PFSK-1 (cell line): ENCODE data around the gene KMT2B.
A peak's percentile ranks its signal among the peaks of the same experiment; 100 is the strongest.

Experiments
- FOXP2 ChIP-seq: optimal IDR thresholded peaks from 2 replicates; pipeline ENCODE3; 2011; ENCODE audit warnings: borderline replicate concordance, control low read depth, inconsistent platforms; ENCODE audit not compliant: insufficient read depth; ENCODE audit errors: extremely low read length, extremely low read depth
- POLR2AphosphoS5 ChIP-seq: IDR thresholded peaks from 2 replicates; pipeline ENCODE4 v1.6.1; 2012; ENCODE audit warnings: low read depth, mild to moderate bottlenecking, control low read depth, low read length, moderate library complexity
- SIN3A ChIP-seq: IDR thresholded peaks from 2 replicates; pipeline ENCODE4 v1.6.1; 2012; ENCODE audit warnings: mild to moderate bottlenecking, low read length, moderate library complexity, borderline replicate concordance; ENCODE audit not compliant: insufficient read depth
- TAF1 ChIP-seq: IDR thresholded peaks from 2 replicates; pipeline ENCODE4 v1.6.1; 2012; ENCODE audit warnings: low read length, control low read depth, borderline replicate concordance; ENCODE audit not compliant: insufficient read depth
- TF ChIP-seq, protein P1 (sequence below), 2 experiments: IDR thresholded peaks; 2 replicates each; pipeline versions ENCODE4 v1.6.1 to v1.8.0; 2011 to 2012; ENCODE audit warnings: low read depth in 2 of 2, low read length in 2 of 2, control low read depth in 1 of 2, inconsistent platforms in 1 of 2, mild to moderate bottlenecking in 1 of 2, moderate library complexity in 1 of 2; ENCODE audit not compliant: insufficient read depth in 1 of 2

Gene KMT2B

DNA sequence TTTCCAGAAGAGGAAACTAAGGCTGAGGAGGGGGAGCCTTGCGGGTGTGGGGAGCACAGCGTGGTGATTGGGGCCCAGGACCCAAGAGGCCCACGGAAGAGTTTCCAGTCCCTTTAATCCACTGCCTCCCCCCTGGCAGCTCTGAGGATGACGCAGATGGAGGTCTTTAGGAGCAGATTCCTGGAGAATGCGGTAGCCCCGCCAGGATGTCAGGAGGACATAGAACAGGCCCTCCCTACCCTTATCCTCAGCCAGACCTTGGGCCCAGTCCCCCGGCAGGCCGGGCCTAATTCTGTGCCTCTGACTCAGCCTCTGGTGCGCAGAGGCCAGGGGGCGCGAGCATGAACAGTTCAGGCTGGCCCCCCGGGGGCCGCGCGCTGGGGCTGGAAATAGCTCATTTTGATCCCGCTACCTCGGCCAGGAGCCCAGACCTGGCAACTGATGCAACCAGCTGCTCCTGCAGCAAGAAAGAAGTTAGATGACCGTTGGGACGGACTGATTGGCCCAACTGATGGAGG lies 39.5 kb downstream of the KMT2B start:
- TF ChIP-seq, protein P1, sequence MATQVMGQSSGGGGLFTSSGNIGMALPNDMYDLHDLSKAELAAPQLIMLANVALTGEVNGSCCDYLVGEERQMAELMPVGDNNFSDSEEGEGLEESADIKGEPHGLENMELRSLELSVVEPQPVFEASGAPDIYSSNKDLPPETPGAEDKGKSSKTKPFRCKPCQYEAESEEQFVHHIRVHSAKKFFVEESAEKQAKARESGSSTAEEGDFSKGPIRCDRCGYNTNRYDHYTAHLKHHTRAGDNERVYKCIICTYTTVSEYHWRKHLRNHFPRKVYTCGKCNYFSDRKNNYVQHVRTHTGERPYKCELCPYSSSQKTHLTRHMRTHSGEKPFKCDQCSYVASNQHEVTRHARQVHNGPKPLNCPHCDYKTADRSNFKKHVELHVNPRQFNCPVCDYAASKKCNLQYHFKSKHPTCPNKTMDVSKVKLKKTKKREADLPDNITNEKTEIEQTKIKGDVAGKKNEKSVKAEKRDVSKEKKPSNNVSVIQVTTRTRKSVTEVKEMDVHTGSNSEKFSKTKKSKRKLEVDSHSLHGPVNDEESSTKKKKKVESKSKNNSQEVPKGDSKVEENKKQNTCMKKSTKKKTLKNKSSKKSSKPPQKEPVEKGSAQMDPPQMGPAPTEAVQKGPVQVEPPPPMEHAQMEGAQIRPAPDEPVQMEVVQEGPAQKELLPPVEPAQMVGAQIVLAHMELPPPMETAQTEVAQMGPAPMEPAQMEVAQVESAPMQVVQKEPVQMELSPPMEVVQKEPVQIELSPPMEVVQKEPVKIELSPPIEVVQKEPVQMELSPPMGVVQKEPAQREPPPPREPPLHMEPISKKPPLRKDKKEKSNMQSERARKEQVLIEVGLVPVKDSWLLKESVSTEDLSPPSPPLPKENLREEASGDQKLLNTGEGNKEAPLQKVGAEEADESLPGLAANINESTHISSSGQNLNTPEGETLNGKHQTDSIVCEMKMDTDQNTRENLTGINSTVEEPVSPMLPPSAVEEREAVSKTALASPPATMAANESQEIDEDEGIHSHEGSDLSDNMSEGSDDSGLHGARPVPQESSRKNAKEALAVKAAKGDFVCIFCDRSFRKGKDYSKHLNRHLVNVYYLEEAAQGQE (IDR thresholded peaks at IDR 0.05; ENCODE audit: insufficient read depth in 1 of 2, low read depth in 2 of 2, low read length in 2 of 2) = 0 out of 4 replicates have a peak, but pooled peaks of 1 of the 2 experiments have one; percentile 9
- 0 out of 2 replicates have a peak, but pooled peaks have one; percentile 14 for TF ChIP-seq POLR2AphosphoS5
- TF ChIP-seq SIN3A = no peak
- TF ChIP-seq TAF1 = no peak
- TF ChIP-seq FOXP2 = no peak

DNA sequence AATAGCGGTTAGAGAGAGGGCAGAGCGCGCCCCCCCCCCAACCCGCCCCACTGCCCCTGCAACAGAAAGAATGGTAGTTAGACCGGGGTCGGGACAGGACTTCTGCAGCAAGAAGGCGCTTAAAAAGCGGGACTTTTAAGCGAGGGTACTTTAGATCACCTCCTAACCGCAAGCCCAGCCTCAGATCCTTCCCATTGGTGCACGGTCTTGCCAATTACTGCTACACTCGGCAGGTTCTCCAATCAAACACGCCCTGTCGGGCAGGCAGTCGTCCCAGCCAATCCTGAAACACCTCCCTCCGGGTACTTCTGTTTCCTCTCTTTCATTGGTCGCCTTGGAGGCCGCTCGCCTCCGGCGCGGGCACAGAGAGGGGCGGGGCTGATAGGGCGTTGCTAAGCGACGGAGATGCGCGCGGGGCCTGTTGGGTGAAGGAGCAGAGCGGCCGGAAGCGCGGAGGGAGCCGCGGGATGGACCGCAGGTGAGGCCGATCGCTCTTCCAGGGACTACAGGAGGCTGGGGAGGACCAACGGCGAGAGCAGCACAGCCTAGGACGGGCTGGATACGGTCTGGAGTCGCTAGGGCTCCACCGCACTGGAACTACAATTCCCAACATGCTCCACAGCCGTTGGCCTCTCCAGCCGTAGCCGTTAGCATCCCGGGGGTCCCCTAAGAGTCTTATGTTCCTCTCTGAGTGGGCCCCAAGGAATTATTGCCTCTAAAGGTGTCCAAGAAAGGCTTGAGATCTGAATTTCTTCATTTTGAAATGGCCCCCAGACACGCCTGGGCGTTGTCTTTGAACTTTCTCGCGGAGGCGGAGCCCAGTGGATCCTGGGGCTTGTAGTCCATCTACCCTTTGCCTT lies 40.2 kb downstream of the KMT2B start, which contains the start of gene PROSER3:
PROSER3 (plus strand) TSS at position 428 of the 860 bp plus-strand sequence; CDS start at position 468, 40 bp downstream.
- TF ChIP-seq TAF1 (peak; percentile 79; the same call in 1 of the 2 replicates), SIN3A (no peak), FOXP2 (peak; percentile 42), POLR2AphosphoS5 (peak; percentile 79)
- TF ChIP-seq, protein P1 (IDR thresholded peaks at IDR 0.05; ENCODE audit: insufficient read depth in 1 of 2, low read depth in 2 of 2, low read length in 2 of 2) = 0 out of 4 replicates have a peak, but pooled peaks of 1 of the 2 experiments have one; percentile 1

DNA sequence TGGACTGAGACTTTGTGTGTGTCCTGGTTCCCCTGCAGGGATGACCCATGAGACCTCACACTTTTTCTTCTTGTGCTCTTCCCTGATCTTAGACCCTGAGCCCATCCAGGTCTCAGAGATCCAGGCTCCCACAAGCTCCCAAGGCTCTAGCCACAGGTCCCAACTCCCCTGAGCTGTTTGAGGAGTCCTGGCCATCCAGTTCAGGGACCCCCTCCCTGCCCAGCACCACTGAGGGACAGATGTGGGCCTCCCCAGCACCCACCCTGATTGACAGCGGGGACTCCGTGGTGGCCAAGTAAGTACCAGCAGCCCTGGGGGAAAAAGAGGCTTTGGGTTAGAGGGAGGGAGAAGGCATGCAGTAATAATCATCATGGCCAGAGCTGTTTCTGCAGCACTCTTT lies 41.9 kb downstream of the KMT2B start:
- TF ChIP-seq FOXP2 = no peak
- no peak for TF ChIP-seq TAF1
- TF ChIP-seq POLR2AphosphoS5 = no peak
- TF ChIP-seq, protein P1 (IDR thresholded peaks at IDR 0.05; ENCODE audit: insufficient read depth in 1 of 2, low read depth in 2 of 2, low read length in 2 of 2) = no peak
- no peak for TF ChIP-seq SIN3A

DNA sequence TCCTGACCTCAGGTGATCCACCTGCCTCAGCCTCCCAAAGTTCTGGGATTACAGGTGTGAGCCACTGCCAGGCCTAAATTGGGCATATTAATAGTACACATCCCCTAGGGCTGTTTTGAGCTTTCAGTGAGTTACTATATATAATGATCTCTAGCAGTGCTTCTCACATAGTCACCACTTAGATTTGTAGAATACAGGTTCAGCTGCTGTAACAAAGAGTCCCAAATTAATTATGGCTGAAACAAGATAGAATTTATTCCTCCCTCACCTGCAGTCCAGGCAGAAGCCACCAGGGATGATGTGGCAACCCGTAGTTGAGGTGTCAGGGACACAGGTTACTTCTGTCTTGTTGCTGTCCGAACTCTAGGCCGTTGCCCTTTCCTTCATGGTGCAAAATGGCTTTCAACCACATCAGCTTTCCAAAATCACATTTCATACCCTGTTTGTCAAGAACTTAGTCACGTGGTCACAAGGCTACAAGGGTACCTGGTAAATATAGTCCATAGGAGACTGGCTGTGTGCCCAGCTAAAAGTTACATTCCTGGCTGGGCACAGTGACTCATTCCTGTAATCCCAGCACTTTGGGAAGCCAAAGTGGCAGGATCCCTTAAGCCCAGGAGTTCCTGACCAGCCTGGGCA lies 43.0 kb downstream of the KMT2B start:
- TF ChIP-seq TAF1 = no peak
- no peak for TF ChIP-seq FOXP2
- no peak for TF ChIP-seq POLR2AphosphoS5
- TF ChIP-seq, protein P1 (IDR thresholded peaks at IDR 0.05; ENCODE audit: insufficient read depth in 1 of 2, low read depth in 2 of 2, low read length in 2 of 2) = no peak
- no peak for TF ChIP-seq SIN3A
